Natural killer cell treated with Interleukin-12 subunit alpha and Interleukin-12 subunit beta and Interleukin-15 and Interleukin-18, amount 100 ng/mL, for 72 hours (primary cell): ENCODE measurements around the gene VASN. TPM values are rescaled to one million over a fixed set of nuclear protein-coding genes. Genes with fewer than 3 reads are reported as not detected.
A peak's percentile ranks its signal among the peaks of the same experiment; 100 is the strongest.
"Not testable (repeated sequence)": the region's sequence is repeated elsewhere in the genome, so short reads cannot be mapped to it uniquely, and the experiment has no call there.

ENCODE experiments used
- ATAC-seq, 2 donors: fragments of 150-1000 bp; cut with Tn5 transposase in 1 of 2; sonication (Bioruptor Pico), chemical (Tn5 transposase) in 1 of 2; 2 replicates each; pipeline ENCODE4 v1.10.0; 2021
- DNase-seq: peaks from one replicate; pipeline ENCODE4 v3.0.0; 2022; ENCODE audit warnings: low spot score
- H3K27ac Mint-ChIP-seq, 2 donors: 1 replicate in 1 of 2; 2 replicates in 1 of 2; pipeline ENCODE4 v1.8.0; 2022; ENCODE audit warnings: mixed read lengths in 2 of 2, mild to moderate bottlenecking in 1 of 2, moderate library complexity in 1 of 2
- H3K27me3 Mint-ChIP-seq, 2 donors: 1 replicate in 1 of 2; 2 replicates in 1 of 2; pipeline ENCODE4 v1.8.0; 2022; ENCODE audit warnings: mixed read lengths in 2 of 2
- H3K36me3 Mint-ChIP-seq: one replicate; pipeline ENCODE4 v1.8.0; 2022; ENCODE audit warnings: mixed read lengths
- H3K4me1 Mint-ChIP-seq, 2 donors: 1 replicate in 1 of 2; 2 replicates in 1 of 2; pipeline ENCODE4 v1.8.0; 2022; ENCODE audit warnings: low read depth in 2 of 2, mixed read lengths in 2 of 2, mild to moderate bottlenecking in 1 of 2
- H3K4me3 Mint-ChIP-seq: one replicate; pipeline ENCODE4 v1.8.0; 2022; ENCODE audit warnings: mixed read lengths
- H3K9me3 Mint-ChIP-seq: 2 replicates; pipeline ENCODE4 v1.8.0; 2022; ENCODE audit warnings: mixed read lengths
- total RNA-seq, 2 donors: library from RNA; stranded (reverse); gene quantifications; one replicate each; pipeline ENCODE4 v1.2.3, GENCODE V29; 2022

Gene VASN
- total RNA-seq, 2 donors from 2014 or later = 0.33 TPM; not detected in 1

- H3K4me1 Mint-ChIP-seq = peaks cover 4 to 17% of the 10 kb centered on the region in 2 donors
- no peak overlapping the region for H3K27ac Mint-ChIP-seq
- no peak overlapping the region for H3K4me3 Mint-ChIP-seq
- no peaks in the 10 kb centered on the region for H3K9me3 Mint-ChIP-seq
- DNase-seq (no peak), ATAC-seq (no peak)
- no peaks in the 10 kb centered on the region for H3K27me3 Mint-ChIP-seq
- H3K36me3 Mint-ChIP-seq = no peaks in the 10 kb centered on the region
Measured at GRCh38 chr16:4342866-4343744, 28.5 kb upstream of the VASN start.

- not testable (repeated sequence) for H3K4me3 Mint-ChIP-seq, H3K9me3 Mint-ChIP-seq, H3K36me3 Mint-ChIP-seq, DNase-seq, ATAC-seq, H3K27me3 Mint-ChIP-seq
- peak overlapping the region; percentile 53 to 68 for H3K27ac Mint-ChIP-seq
- H3K4me1 Mint-ChIP-seq = peaks cover 4 to 23% of the 10 kb centered on the region in 2 donors
Measured at GRCh38 chr16:4344300-4344982, 27.2 kb upstream of the VASN start.

DNA sequence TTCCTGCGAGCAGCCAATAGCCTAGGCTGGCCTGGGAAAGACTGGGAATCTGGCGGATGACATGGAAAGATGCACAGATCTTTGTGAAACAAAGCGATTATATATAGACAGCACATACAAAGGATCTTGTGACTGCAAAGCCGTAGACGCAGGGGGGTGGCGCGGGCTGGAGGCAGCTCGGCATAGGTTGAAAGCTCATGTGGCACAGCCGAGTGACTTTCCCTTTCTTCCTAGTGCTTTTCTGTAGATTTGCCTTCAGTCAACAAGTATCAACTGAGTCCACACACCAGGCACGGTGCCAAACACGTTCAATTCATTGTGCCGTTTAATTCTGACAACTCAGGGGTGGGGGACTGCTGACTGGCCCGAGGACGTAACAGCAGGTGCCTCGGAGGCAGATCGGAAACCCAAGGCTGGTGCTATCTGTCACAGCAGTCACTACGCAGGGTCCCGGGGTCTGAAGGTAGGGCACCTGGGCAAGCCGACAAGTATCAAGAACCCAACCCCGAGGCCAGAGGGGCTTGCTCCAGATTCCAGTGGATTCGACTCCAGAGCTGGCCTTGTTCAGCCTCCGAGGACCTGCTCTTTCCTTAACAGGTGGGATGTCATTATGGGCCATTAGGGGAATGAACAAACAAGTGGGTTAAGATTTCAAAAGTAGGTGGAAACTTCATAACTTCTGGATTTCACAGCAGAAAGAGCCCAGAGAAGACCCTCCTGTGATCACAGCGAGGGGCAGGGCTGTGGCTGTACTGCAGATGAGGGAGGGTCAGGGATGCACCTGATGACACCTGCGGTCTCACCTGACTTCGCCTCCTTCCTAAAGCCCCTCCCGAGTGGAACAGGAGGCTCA lies 26.4 kb upstream of the VASN start:
- Mint-ChIP-seq H3K27ac (peak overlapping the region in 1 of 2 donors; percentile 53), H3K9me3 (no peaks in the 10 kb centered on the region)
- ATAC-seq = no peak

DNA sequence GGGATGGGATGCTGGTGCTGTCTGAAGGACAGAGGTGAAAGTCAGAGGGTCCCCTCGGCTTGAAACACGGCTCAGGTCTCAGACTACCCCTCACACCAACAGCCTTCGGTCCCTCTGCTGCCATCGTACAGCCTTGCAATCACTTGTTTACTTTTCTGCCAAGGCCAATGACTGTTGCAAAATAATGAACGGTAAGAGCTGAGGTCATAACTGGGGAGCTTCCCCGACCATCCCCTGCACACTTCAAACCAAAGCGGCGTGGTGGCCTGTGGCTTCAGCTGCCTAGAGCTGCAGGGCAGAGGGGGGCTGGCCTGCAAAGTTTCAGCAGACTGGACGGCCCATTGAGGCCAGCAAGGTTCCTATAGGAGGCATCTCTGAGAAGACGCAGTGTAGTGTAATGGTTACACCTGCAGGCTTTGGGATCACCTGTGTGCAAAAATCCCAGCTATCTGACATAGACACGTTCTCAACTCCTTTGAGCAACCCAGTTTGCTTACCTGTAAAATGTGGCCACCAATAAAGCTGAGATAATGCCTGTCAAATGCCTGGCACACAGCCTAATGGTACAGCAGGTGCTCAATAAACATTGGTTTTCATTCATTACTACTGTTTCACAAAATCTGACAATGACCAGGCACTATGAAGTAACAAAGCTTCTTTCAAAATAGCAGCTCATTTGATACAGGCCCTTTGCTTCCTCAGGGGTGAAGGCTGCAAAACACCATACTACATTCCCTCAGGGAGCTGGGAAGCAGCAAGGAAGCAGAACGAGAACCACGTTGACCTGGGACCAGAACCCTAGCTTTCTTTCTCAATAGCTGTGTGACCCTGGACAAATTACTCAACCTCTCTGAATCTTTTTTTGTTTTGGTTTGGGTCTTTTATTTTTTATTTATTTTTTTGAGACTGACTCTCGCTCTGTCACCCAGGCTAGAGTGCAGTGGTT lies 25.5 kb upstream of the VASN start:
- H3K27ac Mint-ChIP-seq = peak overlapping the region; percentile 29 to 53
- peak; percentile 41 to 54 for ATAC-seq
- no peak for DNase-seq
- no peaks in the 10 kb centered on the region for H3K27me3 Mint-ChIP-seq
- no peak overlapping the region for H3K4me3 Mint-ChIP-seq
- no peaks in the 10 kb centered on the region for H3K9me3 Mint-ChIP-seq
- H3K4me1 Mint-ChIP-seq = peaks cover 4 to 23% of the 10 kb centered on the region in 2 donors
- no peaks in the 10 kb centered on the region for H3K36me3 Mint-ChIP-seq

More for the DNA sequence above, 26.4 kb upstream of the VASN start:
- H3K36me3 Mint-ChIP-seq = no peaks in the 10 kb centered on the region
- no peaks in the 10 kb centered on the region for H3K27me3 Mint-ChIP-seq
- H3K4me1 Mint-ChIP-seq = peaks cover 4 to 23% of the 10 kb centered on the region in 2 donors
- no peak for DNase-seq
- H3K4me3 Mint-ChIP-seq = no peak overlapping the region

DNA sequence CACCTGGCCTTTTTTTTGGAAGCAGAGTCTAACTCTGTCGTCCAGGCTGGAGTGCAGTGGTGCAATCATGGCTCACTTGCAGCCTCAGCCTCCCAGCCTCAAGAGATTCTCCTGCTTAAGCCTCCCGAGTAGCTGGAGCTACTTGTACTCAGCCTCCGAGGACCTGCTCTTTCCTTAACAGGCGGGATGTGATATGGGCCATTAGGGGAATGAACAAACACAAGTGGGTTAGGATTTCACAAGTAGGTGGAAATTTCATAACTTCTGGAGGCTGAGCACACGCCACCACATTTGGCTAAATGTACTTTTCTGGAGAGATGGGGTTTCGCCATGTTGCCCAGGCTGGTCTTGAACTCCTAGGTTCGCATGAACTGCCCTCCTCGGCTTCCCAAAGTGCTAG lies 24.6 kb upstream of the VASN start:
- no peaks in the 10 kb centered on the region for H3K9me3 Mint-ChIP-seq
- no peaks in the 10 kb centered on the region for H3K36me3 Mint-ChIP-seq
- peaks cover 10 to 25% of the 10 kb centered on the region in 2 donors for H3K4me1 Mint-ChIP-seq
- ATAC-seq (no peak), DNase-seq (no peak)
- no peaks in the 10 kb centered on the region for H3K27me3 Mint-ChIP-seq
- no peak overlapping the region for H3K4me3 Mint-ChIP-seq
- peak overlapping the region; percentile 18 to 29 for H3K27ac Mint-ChIP-seq

- DNase-seq = no peak
- no peaks in the 10 kb centered on the region for H3K36me3 Mint-ChIP-seq
- peaks cover 10 to 25% of the 10 kb centered on the region in 2 donors for H3K4me1 Mint-ChIP-seq
- H3K27ac Mint-ChIP-seq = peak overlapping the region in 1 of 2 donors; percentile 72
- ATAC-seq = no peak
- no peaks in the 10 kb centered on the region for H3K9me3 Mint-ChIP-seq
- H3K4me3 Mint-ChIP-seq = no peak overlapping the region
- no peaks in the 10 kb centered on the region for H3K27me3 Mint-ChIP-seq
Measured at GRCh38 chr16:4347765-4348509, 23.7 kb upstream of the VASN start.

- H3K36me3 Mint-ChIP-seq = no peaks in the 10 kb centered on the region
- H3K27ac Mint-ChIP-seq = no peak overlapping the region
- peak overlapping the region; percentile 30 for H3K4me3 Mint-ChIP-seq
- DNase-seq = no peak
- H3K27me3 Mint-ChIP-seq = no peaks in the 10 kb centered on the region
- peaks cover 10 to 22% of the 10 kb centered on the region in 2 donors for H3K4me1 Mint-ChIP-seq
- no peaks in the 10 kb centered on the region for H3K9me3 Mint-ChIP-seq
- ATAC-seq = no peak
Measured at GRCh38 chr16:4349332-4349731, 22.3 kb upstream of the VASN start.

DNA sequence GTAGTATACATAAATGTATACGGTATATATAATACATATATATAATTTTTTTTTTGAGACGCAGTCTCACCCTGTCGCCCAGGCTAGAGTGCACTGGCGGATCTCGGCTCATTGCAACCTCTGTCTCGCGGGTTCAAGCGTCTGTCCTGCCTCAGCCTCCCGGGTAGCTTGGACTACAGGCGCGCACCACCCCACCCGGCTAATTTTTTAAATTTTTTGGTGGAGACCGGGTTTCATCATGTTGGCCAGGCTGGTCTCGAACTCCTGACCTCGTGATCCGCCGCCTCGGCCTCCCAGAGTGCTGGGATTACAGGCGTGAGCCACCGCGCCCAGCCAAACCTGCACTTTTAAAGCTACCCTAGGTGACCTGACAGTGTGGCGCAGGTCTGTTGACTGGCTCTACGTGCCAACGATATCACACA lies 21.3 kb upstream of the VASN start:
- Mint-ChIP-seq H3K9me3 (no peaks in the 10 kb centered on the region), H3K27ac (peak overlapping the region; percentile 80 to 84), H3K4me3 (peak overlapping the region; percentile 89), H3K36me3 (no peaks in the 10 kb centered on the region), H3K4me1 (peaks cover 5 to 21% of the 10 kb centered on the region in 2 donors), H3K27me3 (no peaks in the 10 kb centered on the region)
- DNase-seq = no peak
- peak in 1 of 2 donors; percentile 10 for ATAC-seq

DNA sequence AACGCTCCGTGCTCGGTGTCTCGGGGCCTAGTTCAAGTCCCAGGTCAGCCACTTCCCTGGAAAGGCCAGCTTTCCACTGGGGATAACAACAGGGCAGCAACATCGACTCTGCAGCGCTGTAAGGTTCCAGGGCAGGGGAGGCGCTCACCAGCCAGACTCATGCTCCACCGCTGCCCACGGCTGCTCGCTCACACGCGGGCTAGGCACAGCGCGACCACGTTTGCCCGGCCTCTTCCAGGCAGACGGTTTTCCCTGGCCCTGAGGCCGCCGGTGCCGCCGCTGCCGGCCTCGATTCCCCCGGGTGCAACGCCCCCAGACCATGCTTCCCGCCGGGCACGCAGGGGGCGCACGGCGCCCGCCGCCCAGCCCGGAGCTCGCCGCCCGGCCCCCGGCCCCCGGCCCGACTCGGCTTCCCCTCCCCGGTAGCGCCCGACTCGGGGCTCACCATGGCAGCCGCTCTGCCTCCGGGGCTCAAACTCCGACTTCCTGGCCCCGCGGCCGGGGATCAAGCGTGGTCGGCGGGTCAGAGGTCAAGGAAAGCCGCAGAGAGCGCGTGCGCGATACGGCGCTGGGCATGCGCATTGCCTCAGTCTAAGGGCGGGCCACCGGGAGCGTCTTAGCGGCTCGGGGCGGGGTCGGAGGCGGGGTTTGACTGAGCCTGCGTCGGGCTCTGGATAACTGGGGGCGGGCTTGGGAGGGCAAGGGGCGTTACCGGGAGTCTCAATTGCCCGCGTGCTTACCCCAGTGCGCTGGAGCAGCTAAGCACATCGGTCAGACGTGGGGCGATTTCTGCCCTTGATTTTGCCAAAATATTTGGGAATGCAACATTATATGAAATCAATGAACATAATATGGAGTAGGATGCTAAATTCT lies 20.6 kb upstream of the VASN start, which contains the start of gene PAM16:
Gene PAM16 (minus strand): TSS at position 535 of the 873 bp plus-strand sequence. CDS start 87 bp downstream, at position 448.
- no peaks in the 10 kb centered on the region for H3K36me3 Mint-ChIP-seq
- H3K4me3 Mint-ChIP-seq = peak within 1 kb of the TSS; percentile 89
- peaks cover 5 to 15% of the 10 kb centered on the region in 2 donors for H3K4me1 Mint-ChIP-seq
- ATAC-seq (peak; percentile 95 to 96), DNase-seq (peak; percentile 98)
- no peaks in the 10 kb centered on the region for H3K27me3 Mint-ChIP-seq
- peak within 1 kb of the TSS; percentile 80 to 84 for H3K27ac Mint-ChIP-seq
- no peaks in the 10 kb centered on the region for H3K9me3 Mint-ChIP-seq

- ATAC-seq (no peak), DNase-seq (no peak)
- no peaks in the 10 kb centered on the region for H3K36me3 Mint-ChIP-seq
- H3K4me1 Mint-ChIP-seq = peaks cover 5 to 15% of the 10 kb centered on the region in 2 donors
- H3K4me3 Mint-ChIP-seq = peak overlapping the region; percentile 89
- no peaks in the 10 kb centered on the region for H3K9me3 Mint-ChIP-seq
- no peaks in the 10 kb centered on the region for H3K27me3 Mint-ChIP-seq
- H3K27ac Mint-ChIP-seq = peak overlapping the region in 1 of 2 donors; percentile 80
Measured at GRCh38 chr16:4351880-4352279, 19.8 kb upstream of the VASN start.

DNA sequence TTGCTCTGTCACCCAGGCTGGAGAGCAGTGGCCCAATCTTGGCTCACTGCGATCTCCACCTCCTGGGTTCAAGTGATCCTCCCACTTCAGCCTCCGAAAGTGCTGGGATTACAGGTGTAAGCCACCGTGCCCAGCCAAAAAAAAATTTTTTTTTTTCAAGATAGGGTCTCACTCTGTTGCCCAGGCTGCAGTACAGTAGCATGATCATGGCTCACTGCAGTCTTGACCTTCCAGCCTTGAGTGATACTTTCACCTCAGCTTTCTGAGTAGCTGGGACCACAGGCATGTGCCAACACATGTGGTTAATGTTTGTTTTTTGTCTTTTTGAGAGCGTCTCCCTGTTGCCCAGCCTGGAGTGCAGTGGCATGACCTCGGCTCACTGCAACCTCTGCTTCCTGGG lies 18.8 kb upstream of the VASN start:
- Mint-ChIP-seq H3K4me3 (no peak overlapping the region), H3K27ac (no peak overlapping the region)

More for the DNA sequence above, 18.8 kb upstream of the VASN start:
- no peaks in the 10 kb centered on the region for H3K9me3 Mint-ChIP-seq
- no peak for DNase-seq
- no peaks in the 10 kb centered on the region for H3K36me3 Mint-ChIP-seq
- no peaks in the 10 kb centered on the region for H3K27me3 Mint-ChIP-seq
- peaks cover 5 to 11% of the 10 kb centered on the region in 2 donors for H3K4me1 Mint-ChIP-seq
- no peak for ATAC-seq
